GM12874 (cell line): Measurements from ENCODE around the gene DRC3.

Source experiments
- TF ChIP-seq, protein P1 (sequence below): IDR thresholded peaks from 2 replicates; pipeline ENCODE4 v1.5.1; 2011; ENCODE audit warnings: low read depth, mild to moderate bottlenecking, control low read depth, low read length, moderate library complexity; ENCODE audit not compliant: insufficient read depth

Gene DRC3

DNA sequence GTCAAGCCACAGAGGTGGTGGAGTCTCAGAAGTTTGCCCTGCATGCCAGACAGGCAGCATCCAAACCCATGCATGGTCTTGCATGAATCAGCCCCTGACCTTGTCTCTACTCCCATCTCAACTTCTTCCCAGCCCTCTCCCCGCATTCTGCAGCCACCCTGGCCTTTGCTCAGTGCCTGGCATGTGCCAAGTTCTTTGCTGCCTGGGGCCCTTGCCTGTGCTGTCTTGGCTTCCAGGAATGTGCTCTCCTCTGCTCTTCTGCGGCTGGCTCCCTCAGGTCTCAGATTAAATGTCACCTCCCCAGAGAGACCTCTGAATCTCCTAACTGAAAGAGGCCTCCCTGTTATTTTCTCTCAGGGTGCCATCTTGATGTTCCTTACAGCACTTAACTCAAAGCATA lies 17.6 kb downstream of the DRC3 start:
- TF ChIP-seq, protein P1, sequence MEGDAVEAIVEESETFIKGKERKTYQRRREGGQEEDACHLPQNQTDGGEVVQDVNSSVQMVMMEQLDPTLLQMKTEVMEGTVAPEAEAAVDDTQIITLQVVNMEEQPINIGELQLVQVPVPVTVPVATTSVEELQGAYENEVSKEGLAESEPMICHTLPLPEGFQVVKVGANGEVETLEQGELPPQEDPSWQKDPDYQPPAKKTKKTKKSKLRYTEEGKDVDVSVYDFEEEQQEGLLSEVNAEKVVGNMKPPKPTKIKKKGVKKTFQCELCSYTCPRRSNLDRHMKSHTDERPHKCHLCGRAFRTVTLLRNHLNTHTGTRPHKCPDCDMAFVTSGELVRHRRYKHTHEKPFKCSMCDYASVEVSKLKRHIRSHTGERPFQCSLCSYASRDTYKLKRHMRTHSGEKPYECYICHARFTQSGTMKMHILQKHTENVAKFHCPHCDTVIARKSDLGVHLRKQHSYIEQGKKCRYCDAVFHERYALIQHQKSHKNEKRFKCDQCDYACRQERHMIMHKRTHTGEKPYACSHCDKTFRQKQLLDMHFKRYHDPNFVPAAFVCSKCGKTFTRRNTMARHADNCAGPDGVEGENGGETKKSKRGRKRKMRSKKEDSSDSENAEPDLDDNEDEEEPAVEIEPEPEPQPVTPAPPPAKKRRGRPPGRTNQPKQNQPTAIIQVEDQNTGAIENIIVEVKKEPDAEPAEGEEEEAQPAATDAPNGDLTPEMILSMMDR, result no peak

DNA sequence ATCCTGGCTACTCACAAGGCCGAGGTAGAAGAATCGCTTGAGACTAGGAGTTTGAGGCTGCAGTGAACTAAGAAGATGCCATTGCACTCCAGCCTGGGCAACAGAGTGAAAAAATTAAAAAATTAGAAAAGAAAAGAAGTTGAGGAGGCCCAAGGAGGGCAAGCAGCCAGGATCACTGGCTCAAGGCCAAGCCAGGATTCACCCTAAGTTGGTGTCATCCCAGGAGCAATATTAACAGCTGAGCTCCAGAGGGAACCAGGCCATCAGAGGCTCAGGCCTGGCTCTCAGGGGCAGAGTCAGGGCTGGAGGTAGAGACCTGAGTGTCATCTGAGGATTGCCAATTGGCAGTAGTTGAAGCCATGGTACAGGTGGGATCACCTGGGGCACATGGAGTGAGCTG lies 20.7 kb downstream of the DRC3 start:
- TF ChIP-seq, protein P1, result no peak

DNA sequence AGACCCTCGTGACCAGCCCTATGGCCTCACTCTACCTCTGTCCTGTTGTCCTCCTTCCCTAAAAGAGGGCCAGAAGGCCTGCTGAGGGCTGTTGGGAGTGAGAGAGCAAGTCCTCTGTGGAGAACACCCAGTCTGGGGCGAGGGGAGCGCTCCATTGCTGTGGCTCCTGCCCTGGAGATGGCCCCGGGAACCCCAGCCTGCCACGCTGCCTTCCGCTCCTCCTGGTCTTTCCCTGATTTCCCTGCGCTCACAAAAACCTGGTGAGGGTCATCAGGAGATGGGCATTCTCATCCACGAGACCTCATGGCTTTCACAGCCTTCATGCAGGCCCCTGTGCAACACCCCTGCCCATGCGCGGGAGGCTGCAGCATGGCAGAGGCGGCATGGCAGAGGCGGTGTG lies 21.2 kb downstream of the DRC3 start:
- TF ChIP-seq, protein P1, result no peak

DNA sequence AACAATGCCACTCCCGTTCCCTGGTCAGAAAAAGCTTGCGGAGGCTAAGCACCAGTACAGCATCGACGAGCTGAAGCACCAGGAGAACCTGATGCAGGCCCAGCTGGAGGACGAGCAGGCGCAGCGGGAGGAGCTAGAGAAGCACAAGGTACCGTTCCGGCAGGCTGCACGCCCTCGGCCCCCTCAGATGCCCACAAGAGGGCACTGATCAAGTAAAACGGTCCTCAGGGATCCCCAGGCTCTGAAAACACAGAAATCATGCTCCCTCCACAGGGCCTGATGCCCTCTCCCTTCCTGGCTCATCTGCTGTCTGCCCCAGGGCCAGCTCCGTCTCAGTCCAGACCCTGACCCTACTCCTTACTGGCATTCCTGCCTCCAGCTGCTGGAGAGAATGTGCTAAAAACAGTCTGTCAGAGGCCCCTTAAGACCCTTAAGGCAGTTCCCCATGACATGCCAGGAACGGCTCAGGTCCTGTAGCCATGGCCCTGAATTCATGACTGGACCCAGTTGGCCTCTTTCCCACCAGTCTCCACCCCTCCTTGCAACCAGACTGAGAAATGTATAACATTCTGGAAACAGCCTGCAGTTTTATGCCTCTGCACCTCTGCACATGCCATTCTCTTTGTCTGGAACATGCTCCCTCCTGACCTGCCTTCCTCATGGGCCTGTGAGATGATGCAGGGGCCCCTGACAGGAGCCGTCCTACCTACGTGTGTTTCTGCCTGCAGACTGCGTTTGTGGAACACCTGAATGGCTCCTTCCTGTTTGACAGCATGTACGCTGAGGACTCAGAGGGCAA lies 21.8 kb downstream of the DRC3 start:
- TF ChIP-seq, protein P1, result peak; percentile 47

DNA sequence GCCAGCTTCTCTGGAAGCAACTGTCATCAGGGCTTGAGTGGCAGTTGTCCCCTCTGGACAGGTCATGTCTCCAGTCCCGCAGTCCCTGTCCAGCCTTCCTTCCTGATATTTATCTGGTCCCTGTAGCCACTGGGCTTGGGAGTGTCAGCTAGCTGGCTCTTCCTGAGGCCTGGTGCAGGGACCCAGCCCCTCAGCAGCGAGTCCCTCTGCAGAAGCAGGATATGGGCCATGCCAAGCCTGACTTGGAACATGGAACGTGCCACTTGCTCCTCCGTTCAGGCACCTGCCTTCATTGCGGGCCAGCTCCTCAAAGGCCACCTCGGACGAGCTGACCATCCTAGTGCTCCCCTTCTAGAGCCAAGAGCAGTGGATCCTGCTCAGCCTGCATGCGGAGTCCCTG lies 26.3 kb downstream of the DRC3 start:
- TF ChIP-seq, protein P1, result no peak

DNA sequence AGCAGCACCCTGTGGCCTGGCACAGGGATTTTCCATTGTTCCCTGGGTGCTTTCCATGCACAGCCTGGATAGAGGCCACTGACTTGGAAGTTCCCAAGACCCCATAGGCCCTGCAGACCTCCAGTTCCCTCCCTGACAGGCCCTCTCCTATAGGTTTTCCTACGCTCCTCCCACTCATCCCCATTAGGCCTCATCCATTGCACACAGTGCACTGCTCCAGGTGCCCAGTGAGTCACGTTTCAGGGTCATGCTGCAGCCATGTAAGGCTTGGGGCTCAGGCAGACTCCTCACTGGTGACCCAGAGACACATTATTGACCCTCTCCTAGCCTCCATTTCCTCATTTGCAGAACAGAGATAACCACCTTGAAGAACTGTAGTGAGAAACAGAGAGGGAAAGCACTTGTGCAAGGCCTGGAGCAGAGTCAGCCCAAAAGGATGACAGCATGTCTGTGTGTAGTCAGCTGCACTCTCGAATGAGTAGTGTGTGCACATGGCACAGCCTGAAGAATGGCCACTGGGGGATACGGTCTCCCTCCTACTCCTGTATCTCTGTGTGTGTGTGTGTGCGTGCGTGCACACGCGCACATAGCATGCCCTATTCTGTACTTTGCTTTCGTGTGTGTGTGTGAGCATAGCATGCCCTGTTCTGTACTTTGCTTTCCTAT lies 26.8 kb downstream of the DRC3 start:
- TF ChIP-seq, protein P1, result no peak

DNA sequence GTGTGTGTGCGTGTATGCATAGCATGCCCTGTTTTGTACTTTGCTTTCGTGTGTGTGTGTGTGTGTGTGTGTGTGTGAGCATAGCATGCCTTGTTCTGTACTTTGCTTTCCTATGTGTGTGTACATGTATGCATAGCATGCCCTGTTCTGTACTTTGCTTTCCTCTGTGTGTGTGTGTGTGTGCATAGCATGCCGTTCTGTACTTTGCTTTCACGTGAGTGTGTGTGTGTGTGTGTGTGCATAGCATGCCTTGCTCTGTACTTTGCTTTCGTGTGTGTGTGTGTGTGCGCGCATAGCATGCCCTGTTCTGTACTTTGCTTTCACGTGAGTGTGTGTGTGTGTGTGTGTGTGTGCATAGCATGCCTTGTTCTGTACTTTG lies 27.4 kb downstream of the DRC3 start:
- TF ChIP-seq, protein P1, result no peak
